Muscle layer of colon (tissue), 2 donors: ENCODE data around the gene KRT35.

ENCODE experiments used
- H3K27ac ChIP-seq: one replicate; pipeline ENCODE4 v1.7.0; 2013; ENCODE audit warnings: low read depth, mild to moderate bottlenecking, low read length, moderate library complexity
- H3K27me3 ChIP-seq, 2 donors: one replicate each; pipeline ENCODE4 v1.7.0; 2013; ENCODE audit warnings: low read length in 2 of 2, mild to moderate bottlenecking in 2 of 2; ENCODE audit not compliant: insufficient read depth in 2 of 2, control insufficient read depth in 1 of 2
- H3K36me3 ChIP-seq: one replicate; pipeline ENCODE4 v1.7.0; 2013; ENCODE audit warnings: mild to moderate bottlenecking, low read length; ENCODE audit not compliant: insufficient read depth
- H3K4me1 ChIP-seq: one replicate; pipeline ENCODE4 v1.7.0; 2013; ENCODE audit warnings: mild to moderate bottlenecking, low read length; ENCODE audit not compliant: insufficient read depth
- H3K4me3 ChIP-seq, 2 donors: one replicate each; pipeline ENCODE4 v1.7.0; 2013; ENCODE audit warnings: low read length in 2 of 2, low read depth in 1 of 2, mild to moderate bottlenecking in 1 of 2, moderate library complexity in 1 of 2
- H3K9ac ChIP-seq: one replicate; pipeline ENCODE4 v1.7.0; 2013; ENCODE audit warnings: low read length
- H3K9me3 ChIP-seq: one replicate; pipeline ENCODE4 v1.7.0; 2013; ENCODE audit warnings: mild to moderate bottlenecking, low read length
- donor health status: abdominal sarcoma.
- donor health status: Adenocarcinoma of cecum.

Gene KRT35

GRCh38 chr17:41483991-41484826, 3.3 kb upstream of the KRT35 start:
- H3K9me3 ChIP-seq: no peaks in the 10 kb centered on the region
- no peak overlapping the region for H3K9ac ChIP-seq
- no peaks in the 10 kb centered on the region for H3K36me3 ChIP-seq
- H3K27ac ChIP-seq: no peak overlapping the region
- no peak overlapping the region for H3K4me3 ChIP-seq
- no peaks in the 10 kb centered on the region for H3K4me1 ChIP-seq
- H3K27me3 ChIP-seq: no peaks in the 10 kb centered on the region

GRCh38 chr17:41483531-41483930, 2.6 kb upstream of the KRT35 start:
- H3K27me3 ChIP-seq: no peaks in the 10 kb centered on the region
- no peak overlapping the region for H3K27ac ChIP-seq
- no peaks in the 10 kb centered on the region for H3K9me3 ChIP-seq
- H3K4me1 ChIP-seq: no peaks in the 10 kb centered on the region
- H3K9ac ChIP-seq: no peak overlapping the region
- H3K4me3 ChIP-seq: no peak overlapping the region
- no peaks in the 10 kb centered on the region for H3K36me3 ChIP-seq

- Histone ChIP-seq H3K27ac (no peak overlapping the region), H3K36me3 (no peaks in the 10 kb centered on the region), H3K4me1 (no peaks in the 10 kb centered on the region), H3K9ac (no peak overlapping the region), H3K9me3 (no peaks in the 10 kb centered on the region), H3K4me3 (no peak overlapping the region), H3K27me3 (no peaks in the 10 kb centered on the region)
These were observed 370 bp downstream of the KRT35 start for GRCh38 chr17:41480581-41480980.

- H3K36me3 ChIP-seq: no peaks in the 10 kb centered on the region
- no peaks in the 10 kb centered on the region for H3K4me1 ChIP-seq
- no peaks in the 10 kb centered on the region for H3K27me3 ChIP-seq
- H3K9ac ChIP-seq: no peak overlapping the region
- no peak overlapping the region for H3K27ac ChIP-seq
- H3K4me3 ChIP-seq: no peak overlapping the region
- no peaks in the 10 kb centered on the region for H3K9me3 ChIP-seq
These were observed 815 bp downstream of the KRT35 start for GRCh38 chr17:41480136-41480535.

GRCh38 chr17:41478237-41478636, 2.7 kb downstream of the KRT35 start:
- Histone ChIP-seq H3K4me1 (no peaks in the 10 kb centered on the region), H3K9me3 (no peaks in the 10 kb centered on the region), H3K36me3 (no peaks in the 10 kb centered on the region), H3K4me3 (no peak overlapping the region), H3K27me3 (no peaks in the 10 kb centered on the region), H3K9ac (no peak overlapping the region), H3K27ac (no peak overlapping the region)

GRCh38 chr17:41476866-41477815, 3.8 kb downstream of the KRT35 start:
- Histone ChIP-seq H3K9ac (no peak overlapping the region), H3K27me3 (no peaks in the 10 kb centered on the region), H3K36me3 (no peaks in the 10 kb centered on the region), H3K4me1 (no peaks in the 10 kb centered on the region), H3K27ac (no peak overlapping the region), H3K9me3 (no peaks in the 10 kb centered on the region), H3K4me3 (no peak overlapping the region)

GRCh38 chr17:41475421-41475820, 5.5 kb downstream of the KRT35 start:
- Histone ChIP-seq H3K36me3 (no peaks in the 10 kb centered on the region), H3K27ac (no peak overlapping the region), H3K27me3 (no peaks in the 10 kb centered on the region), H3K4me1 (no peaks in the 10 kb centered on the region), H3K9me3 (no peaks in the 10 kb centered on the region), H3K4me3 (no peak overlapping the region), H3K9ac (no peak overlapping the region)

GRCh38 chr17:41474863-41475262, 6.1 kb downstream of the KRT35 start:
- Histone ChIP-seq H3K27ac (no peak overlapping the region), H3K9me3 (no peaks in the 10 kb centered on the region), H3K27me3 (no peaks in the 10 kb centered on the region), H3K9ac (no peak overlapping the region), H3K4me1 (no peaks in the 10 kb centered on the region), H3K36me3 (no peaks in the 10 kb centered on the region), H3K4me3 (no peak overlapping the region)

GRCh38 chr17:41468346-41468745, 12.6 kb downstream of the KRT35 start:
- no peaks in the 10 kb centered on the region for H3K4me1 ChIP-seq
- H3K27ac ChIP-seq: no peak overlapping the region
- no peaks in the 10 kb centered on the region for H3K9me3 ChIP-seq
- no peak overlapping the region for H3K4me3 ChIP-seq
- H3K27me3 ChIP-seq: peaks cover 0 to 5% of the 10 kb centered on the region in 2 donors
- H3K36me3 ChIP-seq: no peaks in the 10 kb centered on the region
- no peak overlapping the region for H3K9ac ChIP-seq

GRCh38 chr17:41467561-41467960, 13.4 kb downstream of the KRT35 start:
- H3K36me3 ChIP-seq: no peaks in the 10 kb centered on the region
- H3K9ac ChIP-seq: no peak overlapping the region
- H3K4me3 ChIP-seq: no peak overlapping the region
- H3K4me1 ChIP-seq: no peaks in the 10 kb centered on the region
- H3K27ac ChIP-seq: no peak overlapping the region
- H3K27me3 ChIP-seq: peaks cover 0 to 5% of the 10 kb centered on the region in 2 donors
- H3K9me3 ChIP-seq: no peaks in the 10 kb centered on the region

GRCh38 chr17:41466988-41467387, 14.0 kb downstream of the KRT35 start, which contains the start of gene KRT32:
TSS of gene KRT32 (minus strand) at chr17:41467386. CDS start at chr17:41467325, 61 bp downstream.
- Histone ChIP-seq H3K9me3 (no peaks in the 10 kb centered on the region), H3K27ac (no peak within 1 kb of the TSS), H3K36me3 (no peaks in the 10 kb centered on the region), H3K27me3 (peaks cover 0 to 5% of the 10 kb centered on the region in 2 donors), H3K4me1 (no peaks in the 10 kb centered on the region), H3K9ac (no peak within 1 kb of the TSS), H3K4me3 (no peak within 1 kb of the TSS)
